KBM-7 (cell line): ENCODE results near the gene EWSR1.

Source experiments
- DNase-seq: peaks from one replicate; pipeline ENCODE4 v3.0.0-alpha.2; 2015
- in situ Hi-C: fragments of 300-500 bp; cut with MboI; formaldehyde crosslinking; loops from 2 replicates; pipeline ENCODE4 v1.14.3; 2020; ENCODE audit warnings: low sequenced_read_pairs, low pct_unique_long_range_greater_than_20kb, mixed read lengths

The EWSR1 gene

DNA sequence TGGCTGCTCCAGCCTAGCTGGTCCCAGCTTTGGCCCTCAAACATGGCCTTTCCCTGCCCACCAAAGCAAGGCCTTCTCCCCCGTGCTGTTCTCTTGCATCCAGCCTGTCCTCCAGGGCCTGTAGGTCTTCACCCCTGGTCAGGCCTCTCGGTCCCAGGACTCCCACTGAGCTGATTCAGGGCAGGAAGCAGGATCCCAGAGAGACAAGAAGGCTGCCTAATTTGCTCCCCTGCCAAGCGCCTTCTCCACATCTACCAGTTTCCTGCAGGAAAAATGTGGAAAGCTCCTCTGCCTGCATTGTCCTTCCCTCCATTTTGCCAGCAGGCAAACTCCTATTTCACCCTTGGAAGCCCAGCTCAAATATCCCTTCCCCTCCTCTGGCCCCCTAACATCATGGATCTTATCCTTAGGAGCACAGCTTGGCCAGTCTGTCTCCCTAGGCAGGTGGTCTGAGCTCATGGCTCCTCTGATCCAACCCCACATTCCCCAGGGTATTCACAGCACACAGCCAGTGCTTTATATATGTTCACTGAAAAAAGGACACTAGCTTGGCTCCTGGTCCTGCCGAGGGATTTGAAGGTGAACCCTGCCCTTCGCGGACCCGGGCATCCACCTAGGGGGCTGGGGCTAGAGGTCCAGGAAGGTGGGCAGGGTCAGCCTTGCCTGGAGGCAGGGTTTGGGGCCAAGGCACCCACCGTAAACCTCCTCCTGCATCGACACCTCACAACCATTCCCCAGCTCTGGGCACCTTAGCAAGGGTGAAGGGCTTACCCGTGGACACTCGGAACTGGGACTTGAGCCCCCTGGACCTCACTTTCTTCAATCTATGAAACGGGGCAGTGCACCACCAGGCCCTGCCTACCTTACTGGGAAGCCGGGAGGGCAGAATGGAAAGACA lies 1.3 kb upstream of the EWSR1 start:
- no peak for DNase-seq
- in situ Hi-C loops, result no loop called here

- DNase-seq, result peak; percentile 12
- in situ Hi-C loops, result no loop called here
Observed at GRCh38 chr22:29267462-29267857, 608 bp upstream of the EWSR1 start.

GRCh38 chr22:29268511-29269229 lies 602 bp downstream of the EWSR1 start:
- in situ Hi-C loops, result no loop called here
- peak; percentile 41 for DNase-seq

GRCh38 chr22:29269230-29269604 lies 1.1 kb downstream of the EWSR1 start:
- DNase-seq, result peak; percentile 13
- in situ Hi-C loops, result no loop called here

GRCh38 chr22:29269731-29270474 lies 1.8 kb downstream of the EWSR1 start:
- in situ Hi-C loops, result no loop called here
- DNase-seq, result peak; percentile 15

DNA sequence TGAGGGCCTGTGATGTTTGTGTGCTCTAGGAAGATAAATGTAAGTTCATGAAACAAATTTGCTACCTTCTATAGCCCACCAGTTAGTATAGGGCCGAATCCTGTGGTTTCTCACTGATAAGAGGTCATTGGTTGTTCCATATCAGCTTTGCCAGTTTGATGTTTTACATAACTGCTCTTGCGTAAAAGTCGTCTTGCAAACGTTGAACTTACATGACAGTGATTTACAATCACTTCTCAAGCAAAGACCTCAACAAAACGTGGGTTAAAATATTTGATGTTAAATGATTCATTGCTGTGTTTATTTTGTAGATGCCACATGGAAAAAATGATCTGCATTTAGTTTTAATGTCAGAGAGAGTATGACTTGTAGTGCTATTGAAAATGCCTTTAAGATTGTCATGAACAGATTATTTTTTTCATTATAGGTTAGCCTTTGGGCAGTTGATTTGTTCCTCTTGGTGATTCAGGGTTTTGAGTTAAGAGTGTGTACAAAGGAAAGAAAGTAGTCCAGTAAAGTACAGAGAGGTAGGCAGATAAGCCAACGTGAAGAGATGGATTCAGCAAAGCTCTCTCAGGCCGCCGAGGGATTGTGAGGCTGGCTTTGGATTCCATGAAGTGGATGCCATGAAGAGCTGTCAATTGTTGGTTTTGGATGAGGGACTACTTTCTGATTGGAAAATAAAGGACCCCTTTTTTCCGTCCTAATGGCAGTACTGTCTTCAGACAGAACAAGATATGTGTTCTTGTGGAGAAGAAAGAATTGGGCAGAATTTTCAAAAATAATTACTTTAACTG lies 2.6 kb downstream of the EWSR1 start:
- in situ Hi-C loops, result no loop called here
- peak; percentile 28 for DNase-seq

DNA sequence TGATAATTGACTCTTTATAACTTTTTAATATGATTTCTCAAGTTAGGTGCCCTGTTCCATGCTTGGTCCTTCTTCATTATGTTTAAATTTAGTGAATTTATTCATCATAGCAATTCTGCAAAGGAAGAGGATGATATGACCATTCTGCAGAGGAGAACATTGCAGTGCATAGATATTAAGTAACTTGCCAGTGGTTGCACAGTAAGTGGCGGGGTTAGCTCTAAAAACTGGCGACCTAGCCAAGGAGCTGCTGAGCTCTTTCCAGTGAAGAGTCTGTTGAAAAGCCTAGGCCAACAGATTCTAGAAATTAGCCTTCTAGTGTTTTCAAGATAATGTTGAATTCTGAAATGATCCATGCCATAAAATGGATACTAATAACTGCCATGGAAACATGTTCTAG lies 4.6 kb downstream of the EWSR1 start:
- DNase-seq, result no peak
- in situ Hi-C loops, result no loop called here

GRCh38 chr22:29275167-29275566 lies 7.1 kb downstream of the EWSR1 start:
- DNase-seq, result no peak
- in situ Hi-C loops, result no loop called here

DNA sequence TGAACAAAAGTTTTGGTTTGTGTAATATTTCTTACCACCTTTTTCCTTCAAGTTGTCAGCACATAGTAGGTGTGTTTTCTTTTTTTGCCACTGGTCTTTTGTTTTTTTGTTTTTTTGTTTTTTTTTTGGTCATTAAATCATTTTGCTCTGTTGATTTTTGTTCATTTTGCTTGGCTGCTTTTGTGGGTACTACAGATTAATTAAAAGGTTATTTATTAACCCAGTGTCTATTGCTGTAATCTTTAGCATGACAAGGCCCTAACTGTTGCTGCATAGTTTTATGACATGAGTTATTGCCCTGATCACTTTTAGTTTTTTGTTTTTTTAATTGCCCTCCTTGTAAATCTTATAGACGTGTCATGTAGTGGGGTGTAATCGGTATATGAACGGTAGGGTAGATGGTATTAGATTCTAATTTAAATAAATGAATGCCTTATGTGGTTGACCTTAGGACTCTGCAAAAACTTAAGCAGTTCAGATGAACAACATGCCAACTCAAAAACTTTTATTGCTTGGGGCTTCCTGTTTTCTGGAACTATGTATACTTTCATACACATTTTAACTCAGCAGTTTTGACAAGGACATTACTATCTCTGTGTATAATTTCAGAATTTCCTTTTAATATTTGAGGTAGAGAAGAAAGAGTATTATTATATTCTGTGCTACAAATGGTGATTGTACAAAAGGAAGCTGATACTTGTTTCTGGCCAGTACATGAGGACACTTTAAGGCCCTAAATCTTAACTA lies 7.9 kb downstream of the EWSR1 start:
- in situ Hi-C loops, result no loop called here

GRCh38 chr22:29277927-29278326 lies 9.9 kb downstream of the EWSR1 start:
- no peak for DNase-seq
- in situ Hi-C loops, result no loop called here

More for the DNA sequence above, 7.9 kb downstream of the EWSR1 start:
- no peak for DNase-seq

DNA sequence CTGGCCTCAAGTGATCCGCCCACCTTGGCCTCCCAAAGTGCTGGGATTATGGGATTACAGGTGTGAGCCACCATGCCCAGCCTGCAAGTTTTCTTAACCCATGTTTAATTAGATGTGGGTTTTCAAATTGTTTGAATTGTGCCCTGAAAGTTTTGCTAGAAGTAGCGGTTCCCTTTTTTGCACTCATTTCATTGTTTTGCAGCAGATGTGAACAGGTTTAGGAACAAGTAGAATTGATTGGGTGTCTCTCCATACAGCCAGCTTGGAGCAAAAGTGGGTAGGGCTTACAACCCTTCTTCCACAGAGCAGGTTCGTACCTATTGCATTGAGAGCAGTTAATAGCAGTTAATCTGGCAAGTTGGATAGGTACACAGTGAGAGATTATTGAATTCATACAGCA lies 16.1 kb downstream of the EWSR1 start:
- DNase-seq, result no peak
- in situ Hi-C loops, result no loop called here

DNA sequence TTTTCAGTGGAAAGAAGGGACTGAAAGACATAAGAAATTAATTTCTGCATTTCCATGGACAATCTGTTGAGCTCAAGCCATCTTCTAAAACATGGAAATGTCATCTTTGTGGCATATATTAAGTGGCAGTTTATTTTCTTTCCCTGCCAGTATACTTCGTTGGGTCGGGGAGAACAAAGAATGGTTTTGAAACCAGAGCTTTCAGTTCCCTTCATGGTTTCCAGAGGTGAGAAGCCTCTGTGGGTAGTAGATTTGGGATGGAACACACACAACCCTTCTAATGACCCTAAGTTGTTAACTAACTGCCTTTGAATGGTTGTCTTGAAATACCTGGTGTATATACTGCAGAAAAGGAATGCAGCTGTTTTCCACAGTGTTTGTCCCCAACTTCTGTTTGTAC lies 20.8 kb downstream of the EWSR1 start:
- in situ Hi-C loops, result no loop called here
- DNase-seq, result no peak

GRCh38 chr22:29290061-29290460 lies 22.0 kb downstream of the EWSR1 start:
- DNase-seq, result no peak
- in situ Hi-C loops, result no loop called here

DNA sequence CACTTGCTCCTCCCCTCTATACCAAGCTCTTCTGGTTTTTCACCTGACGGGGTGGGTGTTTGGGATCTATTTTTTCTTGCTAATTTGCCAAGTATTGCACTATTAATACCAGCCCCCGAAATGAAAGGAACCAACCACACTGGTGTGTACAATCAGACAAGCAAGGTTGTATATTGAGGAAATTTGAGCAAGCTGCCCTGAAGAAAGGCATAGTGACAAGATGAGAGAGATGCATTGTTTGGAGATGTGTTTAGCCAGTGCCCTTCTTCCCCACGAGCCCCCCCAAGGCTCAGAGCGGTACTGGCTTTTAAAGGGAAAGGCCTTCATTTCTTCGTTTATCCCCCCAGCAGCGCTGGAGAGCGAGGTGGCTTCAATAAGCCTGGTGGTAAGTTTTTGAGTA lies 23.1 kb downstream of the EWSR1 start:
- DNase-seq, result no peak
- in situ Hi-C loops, result no loop called here

- in situ Hi-C loops, result no loop called here
- DNase-seq, result no peak
Observed at GRCh38 chr22:29292379-29292778, 24.3 kb downstream of the EWSR1 start.

- in situ Hi-C loops, result no loop called here
- DNase-seq, result no peak
Observed at GRCh38 chr22:29298641-29299040, 30.6 kb downstream of the EWSR1 start.

DNA sequence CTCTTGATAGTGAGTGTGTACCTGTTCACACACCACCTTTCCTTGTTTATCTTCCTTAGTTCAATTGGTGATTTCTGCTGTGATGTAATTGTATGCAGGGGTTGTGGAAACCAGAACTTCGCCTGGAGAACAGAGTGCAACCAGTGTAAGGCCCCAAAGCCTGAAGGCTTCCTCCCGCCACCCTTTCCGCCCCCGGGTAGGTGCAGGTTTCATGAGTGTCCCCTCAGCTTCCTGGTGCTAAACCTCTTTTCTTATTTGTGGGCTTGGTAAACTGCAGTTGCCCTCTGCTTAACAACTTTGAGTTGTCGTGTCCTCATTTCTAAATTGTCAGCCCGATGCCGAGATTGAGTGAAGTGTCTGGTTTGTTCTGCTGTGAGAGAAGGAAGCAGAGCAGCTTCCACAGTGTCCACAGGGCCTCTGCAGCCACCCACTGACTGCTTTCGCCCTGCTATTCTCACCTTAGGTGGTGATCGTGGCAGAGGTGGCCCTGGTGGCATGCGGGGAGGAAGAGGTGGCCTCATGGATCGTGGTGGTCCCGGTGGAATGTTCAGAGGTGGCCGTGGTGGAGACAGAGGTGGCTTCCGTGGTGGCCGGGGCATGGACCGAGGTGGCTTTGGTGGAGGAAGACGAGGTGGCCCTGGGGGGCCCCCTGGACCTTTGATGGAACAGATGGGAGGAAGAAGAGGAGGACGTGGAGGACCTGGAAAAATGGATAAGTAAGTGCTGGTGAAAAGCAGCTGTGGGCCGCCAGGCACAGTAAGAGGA lies 31.2 kb downstream of the EWSR1 start:
- DNase-seq, result no peak

DNA sequence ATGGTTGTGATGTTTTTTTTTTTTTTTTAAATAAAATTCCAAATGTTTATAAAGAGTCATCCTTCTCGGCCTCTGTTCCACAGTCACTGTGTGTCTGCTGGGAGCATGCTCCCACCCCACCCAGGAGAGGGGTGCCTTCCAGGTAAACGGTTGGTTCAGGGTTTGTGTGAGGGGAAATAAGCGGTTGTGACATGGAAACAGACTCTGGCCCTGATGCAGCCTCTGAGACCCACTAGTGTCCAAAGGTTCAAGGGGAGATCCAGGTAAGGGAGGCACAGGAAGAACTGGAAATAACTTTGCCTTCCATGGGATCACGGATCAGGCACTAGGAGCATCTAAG lies 32.4 kb downstream of the EWSR1 start:
- in situ Hi-C loops, result no loop called here
- no peak for DNase-seq

More for the DNA sequence above, 31.2 kb downstream of the EWSR1 start:
- in situ Hi-C loops, result no loop called here
